Measurements from ENCODE around the gene DDR1. TPM values are rescaled to one million over a fixed set of nuclear protein-coding genes. Genes with fewer than 3 reads are reported as not detected.
A peak's percentile ranks its signal among the peaks of the same experiment; 100 is the strongest.
"Not testable (repeated sequence)": the region's sequence is repeated elsewhere in the genome, so short reads cannot be mapped to it uniquely, and the experiment has no call there.

The DDR1 gene
- total RNA-seq, 2 donors from 2014 or later: 3.0 to 19.5 TPM

DNA sequence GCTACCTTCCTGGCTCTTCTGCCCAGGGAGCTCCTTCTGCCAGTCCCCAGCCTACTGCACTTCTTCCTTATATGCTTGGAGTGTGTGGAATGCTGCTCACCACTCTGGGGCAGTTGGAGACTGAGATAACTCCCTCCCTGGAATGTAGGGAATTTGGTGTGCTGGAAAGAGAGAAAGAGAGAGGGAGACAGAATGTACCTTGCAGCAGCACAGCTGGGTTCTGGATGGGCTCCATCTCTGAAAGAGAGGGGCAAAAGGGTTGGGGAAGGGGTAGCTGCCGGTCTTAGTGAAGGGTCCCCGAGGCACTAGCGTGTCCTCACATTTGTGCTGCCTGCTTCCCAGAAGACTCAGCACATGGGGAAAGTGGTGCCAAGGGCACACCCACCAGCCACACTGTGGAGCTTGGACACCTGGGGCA is 40.2 kb upstream of the DDR1 start:
- no peaks in the 10 kb centered on the region for H3K9me3 Mint-ChIP-seq
- peaks cover 4% of the 10 kb centered on the region for H3K27me3 Mint-ChIP-seq
- no peak for ATAC-seq (replicated peaks)
- peaks cover 11% of the 10 kb centered on the region for H3K4me1 Mint-ChIP-seq
- peak overlapping the region; percentile 80 for H3K27ac Mint-ChIP-seq
- peak overlapping the region; percentile 46 for H3K4me3 Mint-ChIP-seq
- no peaks in the 10 kb centered on the region for H3K36me3 Mint-ChIP-seq (ENCODE audit: low read depth)

DNA sequence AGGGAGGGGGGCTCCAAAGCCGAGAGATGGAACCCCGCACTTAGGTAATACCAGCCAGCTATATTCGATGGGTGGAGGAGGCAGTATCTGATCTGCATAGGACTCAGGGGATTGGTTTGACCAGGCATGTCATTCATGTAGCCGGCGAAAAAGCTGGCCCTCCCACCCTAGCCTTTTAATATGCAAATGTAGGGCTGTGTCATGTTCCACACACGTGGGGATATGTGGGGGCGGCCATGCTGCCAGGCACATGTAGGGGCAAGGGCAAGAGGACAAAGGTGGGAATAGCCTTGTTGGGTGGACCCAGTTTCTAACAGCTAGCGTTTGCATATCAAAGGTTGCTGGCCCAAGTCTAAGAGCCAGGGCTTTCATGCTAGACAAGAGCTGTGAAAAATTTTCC is 39.1 kb upstream of the DDR1 start:
- Mint-ChIP-seq H3K27ac (no peak overlapping the region), H3K36me3 (ENCODE audit: low read depth) (no peaks in the 10 kb centered on the region), H3K27me3 (peaks cover 4% of the 10 kb centered on the region), H3K4me1 (peaks cover 11% of the 10 kb centered on the region), H3K9me3 (no peaks in the 10 kb centered on the region), H3K4me3 (no peak overlapping the region)
- ATAC-seq (replicated peaks): no peak

DNA sequence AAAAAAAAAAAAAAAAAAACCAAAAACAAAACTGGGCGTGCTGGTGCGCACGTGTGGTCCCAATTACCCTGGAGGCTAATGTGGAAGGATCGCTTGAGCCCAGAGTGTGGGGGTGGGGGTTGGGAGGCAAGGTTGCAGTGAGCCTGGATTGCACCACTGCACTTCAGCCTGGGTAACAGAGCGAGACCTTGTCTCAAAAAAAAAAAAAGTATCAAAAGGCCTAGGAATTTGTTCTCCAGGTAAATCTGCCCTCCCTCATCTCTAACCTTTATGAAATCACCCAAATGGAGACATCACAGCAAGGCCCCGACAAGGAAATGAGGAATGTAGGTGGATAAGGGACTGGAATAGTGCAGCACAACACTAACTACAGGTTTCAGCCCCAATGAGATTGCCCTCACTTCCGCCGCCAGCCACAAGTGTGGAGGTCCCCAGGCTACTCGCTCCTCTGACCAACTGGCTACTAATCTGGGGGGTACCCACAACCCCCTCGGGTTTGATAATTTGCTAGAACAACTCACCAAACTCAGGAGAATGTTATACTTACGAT is 36.8 kb upstream of the DDR1 start:
- H3K9me3 Mint-ChIP-seq: peaks cover 10% of the 10 kb centered on the region
- H3K27me3 Mint-ChIP-seq: peaks cover 4% of the 10 kb centered on the region
- no peaks in the 10 kb centered on the region for H3K36me3 Mint-ChIP-seq (ENCODE audit: low read depth)

DNA sequence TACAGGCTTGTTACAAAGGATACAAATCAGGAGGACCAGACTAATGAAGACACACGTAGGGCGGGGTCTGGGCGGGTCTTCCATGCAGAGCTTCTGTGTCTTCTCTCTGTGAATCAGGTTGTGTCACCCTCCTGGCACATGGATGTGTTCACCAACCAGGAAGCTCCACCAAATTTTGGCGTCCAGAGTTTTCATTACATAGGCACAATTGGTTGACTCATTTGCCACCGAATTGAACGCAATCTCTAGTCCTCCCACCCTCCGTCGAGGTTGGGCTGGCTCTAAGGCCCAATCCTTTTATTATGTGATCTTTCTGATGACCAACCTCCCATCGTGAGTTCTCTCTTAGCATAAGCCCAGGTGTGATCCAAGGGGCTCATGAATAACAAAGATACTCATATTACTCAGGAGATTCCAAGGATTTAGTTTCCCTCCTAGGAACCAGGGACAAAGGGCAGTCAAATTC is 36.3 kb upstream of the DDR1 start:
- Mint-ChIP-seq H3K27ac (no peak overlapping the region), H3K4me3 (no peak overlapping the region), H3K9me3 (peaks cover 10% of the 10 kb centered on the region), H3K36me3 (ENCODE audit: low read depth) (no peaks in the 10 kb centered on the region), H3K4me1 (peaks cover 11% of the 10 kb centered on the region), H3K27me3 (peaks cover 4% of the 10 kb centered on the region)
- ATAC-seq (replicated peaks): no peak

More for the DNA sequence above, 36.8 kb upstream of the DDR1 start:
- H3K4me1 Mint-ChIP-seq: peaks cover 11% of the 10 kb centered on the region
- H3K27ac Mint-ChIP-seq: no peak overlapping the region
- no peak overlapping the region for H3K4me3 Mint-ChIP-seq
- no peak for ATAC-seq (replicated peaks)

DNA sequence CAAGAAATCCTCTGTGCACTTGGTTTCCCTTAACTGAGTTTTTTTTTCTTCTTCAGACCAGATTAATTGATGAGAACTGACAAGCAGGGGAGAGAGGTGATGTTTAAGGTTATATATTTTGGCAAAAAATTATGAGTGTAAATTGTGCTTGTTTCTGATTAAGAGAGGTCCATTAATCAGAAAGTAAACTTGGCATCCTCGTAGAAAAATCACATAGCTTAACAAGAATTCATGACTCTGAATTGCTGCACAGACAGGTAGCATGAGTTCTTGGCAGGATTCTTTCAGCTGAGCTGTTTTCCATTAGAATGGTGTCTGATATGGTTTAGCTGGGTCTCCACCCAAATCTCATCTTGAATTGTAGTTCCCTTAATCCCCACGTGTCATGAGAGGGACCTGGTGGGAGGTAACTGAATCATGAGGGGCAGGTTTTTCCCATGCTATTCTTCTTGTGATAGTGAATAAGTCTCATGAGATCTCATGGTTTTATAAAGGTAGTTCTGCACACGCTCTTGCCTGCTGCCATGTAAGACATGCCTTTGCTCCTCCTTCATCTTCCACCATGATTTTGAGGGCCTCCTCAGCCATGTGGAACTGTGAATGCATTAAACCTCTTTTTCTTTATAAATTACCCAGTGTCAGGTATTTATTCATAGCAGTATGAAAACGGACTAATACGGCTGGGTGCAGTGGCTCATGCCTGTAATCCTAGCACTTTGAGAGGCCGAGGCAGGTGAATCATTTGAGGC is 34.2 kb upstream of the DDR1 start:
- peaks cover 10% of the 10 kb centered on the region for H3K9me3 Mint-ChIP-seq
- H3K27ac Mint-ChIP-seq: no peak overlapping the region
- no peaks in the 10 kb centered on the region for H3K36me3 Mint-ChIP-seq (ENCODE audit: low read depth)
- no peak for ATAC-seq (replicated peaks)
- H3K4me1 Mint-ChIP-seq: no peaks in the 10 kb centered on the region
- no peak overlapping the region for H3K4me3 Mint-ChIP-seq
- H3K27me3 Mint-ChIP-seq: no peaks in the 10 kb centered on the region

DNA sequence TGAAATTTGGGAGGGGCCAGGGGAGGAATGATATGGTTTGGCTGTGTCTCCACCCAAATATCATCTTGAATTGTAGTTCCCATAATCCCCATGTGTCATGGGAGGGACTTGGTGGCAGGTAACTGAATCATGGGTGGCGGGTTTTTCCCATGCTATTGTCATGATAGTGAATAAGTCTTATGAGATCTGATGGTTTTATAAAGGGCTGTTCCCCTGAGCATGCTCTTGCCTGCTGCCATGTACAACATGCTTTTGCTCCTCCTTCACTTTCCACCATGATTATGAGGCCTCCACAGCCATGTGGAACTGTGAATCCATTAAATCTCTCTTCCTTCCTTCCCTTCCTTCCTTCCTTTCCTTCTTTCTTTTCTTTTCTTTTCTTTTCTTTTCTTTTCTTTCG is 31.9 kb upstream of the DDR1 start:
- not testable (repeated sequence) for H3K4me3 Mint-ChIP-seq; H3K27me3 Mint-ChIP-seq; H3K36me3 Mint-ChIP-seq (ENCODE audit: low read depth); H3K9me3 Mint-ChIP-seq; H3K4me1 Mint-ChIP-seq; H3K27ac Mint-ChIP-seq
- ATAC-seq (replicated peaks): peak; percentile 76

DNA sequence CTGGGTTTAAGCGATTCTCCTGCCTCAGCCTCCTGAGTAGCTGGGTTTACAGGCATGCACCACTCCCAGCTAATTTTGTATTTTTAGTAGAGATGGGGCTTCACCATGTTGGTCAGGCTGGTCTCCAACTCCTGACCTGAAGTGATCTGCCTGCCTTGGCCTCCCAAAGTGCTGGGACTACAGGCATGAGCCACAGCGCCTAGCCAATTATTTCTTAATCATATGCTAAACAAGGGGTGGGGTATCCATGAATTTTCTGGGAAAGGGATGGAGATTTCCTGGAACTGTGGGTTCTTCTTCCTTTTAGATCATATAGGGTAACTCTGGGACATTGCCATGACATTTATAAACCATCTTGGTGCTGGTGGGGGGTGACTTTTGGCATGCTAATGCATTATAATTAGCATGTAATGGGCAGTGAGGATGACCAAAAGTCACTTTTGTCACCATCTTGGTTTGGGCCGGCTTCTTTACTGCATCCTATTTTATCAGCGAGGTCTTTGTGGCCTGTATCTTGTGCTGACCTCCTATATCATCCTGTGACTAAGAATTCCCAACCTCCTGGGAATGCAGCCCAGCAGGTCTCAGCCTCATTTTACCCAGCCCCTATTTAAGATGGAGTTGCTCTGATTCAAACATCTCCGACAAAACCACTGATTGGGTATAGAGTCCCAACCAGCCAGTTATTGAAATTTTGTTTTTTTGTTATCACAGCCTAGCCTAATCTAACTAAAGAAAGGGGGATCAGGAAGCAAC is 29.9 kb upstream of the DDR1 start:
- no peak overlapping the region for H3K27ac Mint-ChIP-seq
- H3K36me3 Mint-ChIP-seq (ENCODE audit: low read depth): no peaks in the 10 kb centered on the region
- peaks cover 5% of the 10 kb centered on the region for H3K4me1 Mint-ChIP-seq
- H3K27me3 Mint-ChIP-seq: peaks cover 3% of the 10 kb centered on the region
- H3K9me3 Mint-ChIP-seq: peaks cover 14% of the 10 kb centered on the region
- ATAC-seq (replicated peaks): no peak
- H3K4me3 Mint-ChIP-seq: no peak overlapping the region

DNA sequence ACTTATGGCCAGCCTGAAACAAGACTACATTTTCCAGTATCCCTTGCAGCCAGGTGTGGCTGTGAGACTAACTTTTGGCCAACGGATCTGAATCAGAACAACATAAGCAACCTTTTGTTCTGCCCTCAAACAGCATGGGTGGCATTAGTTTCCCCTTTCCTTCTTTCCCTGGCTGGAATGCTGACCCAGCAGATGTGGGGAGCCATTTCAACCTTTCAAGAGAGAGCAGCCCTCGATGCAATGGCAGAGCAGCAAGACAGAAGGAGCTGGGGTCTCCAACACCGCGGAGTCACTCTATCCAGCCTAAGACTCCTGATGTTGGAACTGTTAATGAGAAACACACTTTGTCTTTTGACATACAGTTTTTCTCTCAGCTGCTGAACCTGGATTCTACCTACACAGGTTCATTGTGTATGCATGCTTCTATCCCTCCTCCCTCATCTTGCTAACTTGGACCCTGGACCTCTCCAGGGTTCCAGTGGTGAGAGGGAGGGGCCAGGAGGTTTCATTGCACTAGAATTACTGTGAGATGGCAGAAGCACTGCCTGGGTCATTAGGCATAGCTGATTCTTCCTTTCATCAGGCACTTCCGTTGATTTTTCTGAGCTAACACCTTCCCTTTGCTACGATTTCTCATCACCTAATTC is 28.8 kb upstream of the DDR1 start:
- H3K36me3 Mint-ChIP-seq (ENCODE audit: low read depth): no peaks in the 10 kb centered on the region

DNA sequence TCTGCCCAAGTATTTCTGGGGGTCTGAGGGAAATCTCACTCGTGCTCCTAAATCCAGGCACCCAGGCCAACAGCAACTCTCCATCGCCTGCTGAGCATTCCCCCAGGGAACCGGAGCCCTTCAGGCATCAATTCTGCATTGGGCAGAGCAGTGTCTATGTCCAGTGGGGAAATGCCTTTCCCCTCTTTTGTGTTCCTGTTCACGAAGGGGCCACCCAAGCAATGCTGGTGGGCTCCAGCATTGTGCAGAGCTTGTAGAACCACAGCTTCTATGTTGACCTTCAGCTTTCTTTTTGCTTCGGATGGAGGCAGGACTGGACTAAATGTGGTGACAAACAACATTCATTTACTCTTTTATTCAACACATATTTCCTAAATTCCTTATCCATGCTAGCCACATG is 27.2 kb upstream of the DDR1 start:
- ATAC-seq (replicated peaks): no peak
- Mint-ChIP-seq H3K9me3 (peaks cover 13% of the 10 kb centered on the region), H3K27ac (no peak overlapping the region), H3K36me3 (ENCODE audit: low read depth) (no peaks in the 10 kb centered on the region), H3K4me1 (peaks cover 16% of the 10 kb centered on the region), H3K27me3 (peaks cover 3% of the 10 kb centered on the region), H3K4me3 (no peak overlapping the region)

More for the DNA sequence above, 28.8 kb upstream of the DDR1 start:
- peaks cover 3% of the 10 kb centered on the region for H3K27me3 Mint-ChIP-seq
- H3K27ac Mint-ChIP-seq: no peak overlapping the region
- no peak for ATAC-seq (replicated peaks)
- H3K9me3 Mint-ChIP-seq: peaks cover 14% of the 10 kb centered on the region
- no peak overlapping the region for H3K4me3 Mint-ChIP-seq
- H3K4me1 Mint-ChIP-seq: peaks cover 5% of the 10 kb centered on the region

DNA sequence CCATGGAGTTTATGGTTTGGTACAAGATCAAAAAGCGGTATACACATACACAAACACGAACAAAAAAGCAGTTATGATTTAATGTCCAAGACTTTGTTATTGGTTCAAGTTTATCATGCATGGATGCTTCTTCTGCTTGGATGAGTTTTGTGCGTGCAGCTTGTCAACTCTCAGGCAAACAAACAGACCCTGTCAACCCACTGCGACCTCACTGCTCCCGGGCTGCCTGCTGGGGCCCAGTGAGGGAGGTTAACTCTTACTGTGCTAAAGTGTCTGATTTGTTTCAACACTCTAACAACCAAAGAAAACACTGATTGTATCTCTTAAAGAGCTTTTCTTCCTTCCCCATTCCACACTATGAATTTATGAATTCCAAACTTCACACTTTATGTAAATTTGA is 26.8 kb upstream of the DDR1 start:
- Mint-ChIP-seq H3K4me1 (peaks cover 16% of the 10 kb centered on the region), H3K36me3 (ENCODE audit: low read depth) (no peaks in the 10 kb centered on the region), H3K27ac (no peak overlapping the region), H3K9me3 (peaks cover 10% of the 10 kb centered on the region), H3K27me3 (peaks cover 3% of the 10 kb centered on the region), H3K4me3 (no peak overlapping the region)
- no peak for ATAC-seq (replicated peaks)

DNA sequence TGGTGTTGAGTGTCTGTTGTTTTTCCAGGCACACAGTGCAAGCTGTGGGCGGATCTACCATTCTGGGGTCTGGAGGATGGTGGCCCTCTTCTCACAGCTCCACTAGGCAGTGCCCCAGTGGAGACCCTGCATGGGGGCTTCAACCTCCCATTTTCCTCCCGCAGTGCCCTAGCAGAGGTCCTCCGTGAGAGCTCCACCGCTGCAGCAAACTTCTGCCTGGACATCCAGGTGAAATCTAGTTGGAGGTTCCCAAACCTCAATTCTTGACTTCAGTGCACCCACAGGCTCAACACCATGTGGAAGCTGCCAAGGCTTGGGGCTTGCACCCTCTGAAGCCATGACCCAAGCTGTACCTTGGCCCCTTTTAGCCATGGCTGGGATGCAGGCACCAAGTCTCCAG is 24.6 kb upstream of the DDR1 start:
- H3K4me3 Mint-ChIP-seq; H3K9me3 Mint-ChIP-seq; ATAC-seq (replicated peaks); H3K36me3 Mint-ChIP-seq (ENCODE audit: low read depth); H3K27me3 Mint-ChIP-seq; H3K27ac Mint-ChIP-seq: not testable (repeated sequence)
- peaks cover 16% of the 10 kb centered on the region for H3K4me1 Mint-ChIP-seq

DNA sequence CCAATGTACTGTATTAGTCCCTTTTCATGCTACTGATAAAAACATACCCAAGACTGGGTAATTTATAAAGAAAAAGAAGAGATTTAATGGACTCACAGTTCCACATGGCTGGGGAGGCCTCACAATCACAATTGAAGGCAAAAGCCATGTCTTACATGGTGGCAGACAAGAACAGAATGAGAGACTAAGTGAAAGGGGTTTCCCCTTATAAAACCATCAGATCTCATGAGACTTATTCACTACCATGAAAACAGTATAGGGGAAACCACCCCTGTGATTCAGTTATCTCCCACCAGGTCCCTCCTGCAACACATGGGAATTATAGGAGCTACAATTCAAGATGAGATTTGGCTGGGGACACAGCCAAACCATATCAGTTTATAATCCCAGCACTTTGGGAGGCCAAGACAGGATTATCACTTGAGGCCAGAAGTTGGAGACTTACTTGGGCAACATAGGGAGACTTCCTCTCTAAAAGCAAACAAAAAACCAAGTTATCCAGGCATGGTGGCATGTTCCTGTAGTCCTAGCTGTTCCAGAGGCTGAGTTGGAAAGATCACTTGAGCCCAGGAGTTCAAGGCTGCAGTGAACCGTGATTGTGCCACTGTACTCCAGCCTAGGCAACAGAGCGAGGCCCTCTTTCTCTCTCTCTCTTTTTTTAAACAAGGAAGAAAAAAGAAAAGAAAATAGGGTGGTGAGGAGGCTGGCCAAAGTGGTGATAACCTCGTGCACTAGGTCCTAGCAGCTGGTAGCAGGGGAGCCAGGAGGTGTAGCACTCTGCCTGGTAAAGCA is 22.9 kb upstream of the DDR1 start:
- peak overlapping the region; percentile 73 for H3K27ac Mint-ChIP-seq
- H3K4me3 Mint-ChIP-seq: peak overlapping the region; percentile 62
- H3K36me3 Mint-ChIP-seq (ENCODE audit: low read depth): no peaks in the 10 kb centered on the region
- ATAC-seq (replicated peaks): peak; percentile 90
- peaks cover 10% of the 10 kb centered on the region for H3K9me3 Mint-ChIP-seq
- H3K27me3 Mint-ChIP-seq: no peaks in the 10 kb centered on the region
- H3K4me1 Mint-ChIP-seq: peaks cover 16% of the 10 kb centered on the region

DNA sequence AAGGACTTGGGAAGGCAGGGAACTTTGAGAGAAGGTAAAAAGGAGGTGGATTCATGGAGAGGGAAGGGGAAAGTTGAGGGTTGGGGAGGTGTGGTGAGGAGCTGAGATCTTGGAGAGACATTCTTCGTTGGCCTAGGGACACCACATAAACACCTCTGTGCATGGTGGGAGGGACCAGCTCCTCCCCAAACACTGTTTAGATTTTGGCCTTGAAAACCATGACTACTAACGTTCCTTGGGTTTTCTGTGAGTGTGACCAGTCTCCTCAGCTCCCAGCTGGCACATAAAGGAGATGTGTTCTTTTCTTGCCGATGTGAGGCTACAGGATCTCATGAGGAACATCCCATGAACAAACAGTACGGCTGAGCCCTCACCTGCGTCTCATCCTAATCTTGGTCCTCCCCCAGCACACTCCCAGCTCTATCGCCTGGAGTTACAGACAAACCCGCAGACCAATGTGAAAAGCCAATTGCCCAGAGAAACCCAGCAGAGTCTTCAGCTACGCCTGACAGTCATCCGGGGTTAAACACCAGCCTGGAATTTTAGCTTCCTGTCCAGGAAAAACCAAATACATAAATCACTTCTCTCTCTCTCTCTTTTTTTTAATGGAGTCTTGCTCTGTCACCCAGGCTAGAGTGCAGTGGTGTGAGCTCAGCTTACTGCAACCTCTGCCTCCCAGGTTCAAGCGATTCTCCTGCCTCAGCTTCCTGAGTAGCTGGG is 22.0 kb upstream of the DDR1 start:
- H3K9me3 Mint-ChIP-seq: peaks cover 10% of the 10 kb centered on the region
- no peak overlapping the region for H3K4me3 Mint-ChIP-seq
- H3K27ac Mint-ChIP-seq: peak overlapping the region; percentile 73
- H3K4me1 Mint-ChIP-seq: peaks cover 16% of the 10 kb centered on the region
- H3K27me3 Mint-ChIP-seq: no peaks in the 10 kb centered on the region
- no peaks in the 10 kb centered on the region for H3K36me3 Mint-ChIP-seq (ENCODE audit: low read depth)
- ATAC-seq (replicated peaks): no peak
